Renal pelvis (tissue), 3 donors: ENCODE measurements around the gene NFXL1. TPM values are rescaled to one million over a fixed set of nuclear protein-coding genes. Genes with fewer than 3 reads are reported as not detected.

Experiments used
- polyA plus RNA-seq, 3 donors: library from polyadenylated mRNA; unstranded; fragments of 120-200 nt; gene quantifications; one replicate each; pipeline ENCODE4 v1.2.1, GENCODE V29; 2013; ENCODE audit not compliant: insufficient read length in 3 of 3

The NFXL1 gene
- polyA plus RNA-seq, 3 donors = 23.9 to 27.6 (median 25.9) TPM

Other genes with a start within 250 kb of the NFXL1 start
- 1 to 10 TPM; 4.8 to 5.6 (median 5.5) TPM for gene CORIN, start 76.5 kb downstream of the NFXL1 start, polyA plus RNA-seq
- 1 to 10 TPM; 3.3 to 5.9 (median 4.7) TPM for gene CNGA1, start 102.1 kb upstream of the NFXL1 start, polyA plus RNA-seq
- 10 to 100 TPM in 2 of 3 donors, 1 to 10 TPM in 1; 9.7 to 13.7 (median 10.5) TPM for gene NIPAL1, start 102.2 kb upstream of the NFXL1 start, polyA plus RNA-seq
- 1 to 10 TPM; 2.2 to 4.2 (median 4.1) TPM for gene TXK, start 219.7 kb upstream of the NFXL1 start, polyA plus RNA-seq